ENCODE results near the gene CMA1. TPM values are rescaled to one million over a fixed set of nuclear protein-coding genes. Genes with fewer than 3 reads are reported as not detected.
"Not testable (repeated sequence)": the region's sequence is repeated elsewhere in the genome, so short reads cannot be mapped to it uniquely, and the experiment has no call there.

The CMA1 gene
- polyA plus RNA-seq, 1 donor from 2014 or later: not detected

DNA sequence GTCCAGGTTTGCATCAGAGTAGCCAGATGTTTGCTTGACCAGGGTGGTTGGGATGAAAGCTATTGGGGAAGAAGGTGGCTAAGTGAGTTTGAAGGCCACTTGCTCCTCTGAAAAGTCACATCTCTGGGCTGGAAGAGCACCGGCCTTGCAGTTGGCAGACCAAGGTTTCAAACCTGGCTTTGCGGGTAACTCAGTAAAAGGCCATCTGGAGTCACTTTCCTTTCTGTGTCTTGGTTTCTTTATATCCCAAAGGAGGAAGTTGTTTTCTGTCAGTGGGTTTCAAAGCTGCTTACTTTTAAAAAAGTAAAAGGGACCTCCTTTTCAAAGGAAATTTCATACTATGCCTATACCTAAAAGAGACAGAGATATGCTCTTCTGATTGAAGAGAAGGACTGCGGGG is 26.2 kb upstream of the CMA1 start:
- no peak overlapping the region for H3K4me2 ChIP-seq (ENCODE audit: low read length)
- no peaks in the 10 kb centered on the region for H3K9me3 ChIP-seq (ENCODE audit: low read length)
- no peaks in the 10 kb centered on the region for H3K79me2 ChIP-seq (replicated peaks; ENCODE audit: insufficient read depth, low read length)
- no peaks in the 10 kb centered on the region for H3F3A ChIP-seq (ENCODE audit: insufficient read depth, low read length, poor library complexity, severe bottlenecking)
- no peaks in the 10 kb centered on the region for H4K20me1 ChIP-seq (ENCODE audit: insufficient read depth)
- H3K9me2 ChIP-seq (ENCODE audit: insufficient read depth, low read length): no peaks in the 10 kb centered on the region
- H3K27ac ChIP-seq (ENCODE audit: low read length): no peak overlapping the region
- no peak overlapping the region for H2AFZ ChIP-seq (ENCODE audit: low read depth, low read length)
- no peak overlapping the region for H3K9ac ChIP-seq (ENCODE audit: low read length)
- H3K4me3 ChIP-seq (ENCODE audit: low read length): no peak overlapping the region
- H3K27me3 ChIP-seq (ENCODE audit: insufficient read depth, low read depth, low read length): no peaks in the 10 kb centered on the region
- no peaks in the 10 kb centered on the region for H3K36me3 ChIP-seq (ENCODE audit: insufficient read depth, low read length)
- TF ChIP-seq MXI1 (conservative IDR thresholded peaks at IDR 0.05; ENCODE audit: poor library complexity, severe bottlenecking) (no peak), SMC3 (conservative IDR thresholded peaks at IDR 0.05; ENCODE audit: poor library complexity) (no peak), RAD21 (conservative IDR thresholded peaks at IDR 0.05) (no peak), CTCF (IDR thresholded peaks at IDR 0.05; ENCODE audit: poor library complexity, severe bottlenecking) (no peak), EZH2 (IDR thresholded peaks at IDR 0.05; ENCODE audit: borderline replicate concordance, insufficient read depth, low read length, poor library complexity, severe bottlenecking) (no peak), POLR2AphosphoS5 (IDR thresholded peaks at IDR 0.05) (no peak), TAF1 (IDR thresholded peaks at IDR 0.05; ENCODE audit: low read depth) (no peak), EP300 (conservative IDR thresholded peaks at IDR 0.05; ENCODE audit: poor library complexity, severe bottlenecking) (no peak)
- TF ChIP-seq, protein P1, sequence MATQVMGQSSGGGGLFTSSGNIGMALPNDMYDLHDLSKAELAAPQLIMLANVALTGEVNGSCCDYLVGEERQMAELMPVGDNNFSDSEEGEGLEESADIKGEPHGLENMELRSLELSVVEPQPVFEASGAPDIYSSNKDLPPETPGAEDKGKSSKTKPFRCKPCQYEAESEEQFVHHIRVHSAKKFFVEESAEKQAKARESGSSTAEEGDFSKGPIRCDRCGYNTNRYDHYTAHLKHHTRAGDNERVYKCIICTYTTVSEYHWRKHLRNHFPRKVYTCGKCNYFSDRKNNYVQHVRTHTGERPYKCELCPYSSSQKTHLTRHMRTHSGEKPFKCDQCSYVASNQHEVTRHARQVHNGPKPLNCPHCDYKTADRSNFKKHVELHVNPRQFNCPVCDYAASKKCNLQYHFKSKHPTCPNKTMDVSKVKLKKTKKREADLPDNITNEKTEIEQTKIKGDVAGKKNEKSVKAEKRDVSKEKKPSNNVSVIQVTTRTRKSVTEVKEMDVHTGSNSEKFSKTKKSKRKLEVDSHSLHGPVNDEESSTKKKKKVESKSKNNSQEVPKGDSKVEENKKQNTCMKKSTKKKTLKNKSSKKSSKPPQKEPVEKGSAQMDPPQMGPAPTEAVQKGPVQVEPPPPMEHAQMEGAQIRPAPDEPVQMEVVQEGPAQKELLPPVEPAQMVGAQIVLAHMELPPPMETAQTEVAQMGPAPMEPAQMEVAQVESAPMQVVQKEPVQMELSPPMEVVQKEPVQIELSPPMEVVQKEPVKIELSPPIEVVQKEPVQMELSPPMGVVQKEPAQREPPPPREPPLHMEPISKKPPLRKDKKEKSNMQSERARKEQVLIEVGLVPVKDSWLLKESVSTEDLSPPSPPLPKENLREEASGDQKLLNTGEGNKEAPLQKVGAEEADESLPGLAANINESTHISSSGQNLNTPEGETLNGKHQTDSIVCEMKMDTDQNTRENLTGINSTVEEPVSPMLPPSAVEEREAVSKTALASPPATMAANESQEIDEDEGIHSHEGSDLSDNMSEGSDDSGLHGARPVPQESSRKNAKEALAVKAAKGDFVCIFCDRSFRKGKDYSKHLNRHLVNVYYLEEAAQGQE (IDR thresholded peaks at IDR 0.05; ENCODE audit: borderline replicate concordance): no peak

GRCh38 chr14:24525877-24526620 is 18.0 kb upstream of the CMA1 start:
- not testable (repeated sequence) for H3K36me3 ChIP-seq (ENCODE audit: insufficient read depth, low read length); H3K4me3 ChIP-seq (ENCODE audit: low read length); H3K79me2 ChIP-seq (replicated peaks; ENCODE audit: insufficient read depth, low read length); H3K27ac ChIP-seq (ENCODE audit: low read length); H3K9me2 ChIP-seq (ENCODE audit: insufficient read depth, low read length); H4K20me1 ChIP-seq (ENCODE audit: insufficient read depth); H3K9ac ChIP-seq (ENCODE audit: low read length); H3K4me2 ChIP-seq (ENCODE audit: low read length); H3F3A ChIP-seq (ENCODE audit: insufficient read depth, low read length, poor library complexity, severe bottlenecking); H3K27me3 ChIP-seq (ENCODE audit: insufficient read depth, low read depth, low read length); H3K9me3 ChIP-seq (ENCODE audit: low read length); H2AFZ ChIP-seq (ENCODE audit: low read depth, low read length)

All from neural cell (in vitro differentiated cells).